Measurements from ENCODE around the gene PPEF2. TPM values are rescaled to one million over a fixed set of nuclear protein-coding genes. Genes with fewer than 3 reads are reported as not detected.

Gene PPEF2
- polyA plus RNA-seq, 1 experiment = not detected

DNA sequence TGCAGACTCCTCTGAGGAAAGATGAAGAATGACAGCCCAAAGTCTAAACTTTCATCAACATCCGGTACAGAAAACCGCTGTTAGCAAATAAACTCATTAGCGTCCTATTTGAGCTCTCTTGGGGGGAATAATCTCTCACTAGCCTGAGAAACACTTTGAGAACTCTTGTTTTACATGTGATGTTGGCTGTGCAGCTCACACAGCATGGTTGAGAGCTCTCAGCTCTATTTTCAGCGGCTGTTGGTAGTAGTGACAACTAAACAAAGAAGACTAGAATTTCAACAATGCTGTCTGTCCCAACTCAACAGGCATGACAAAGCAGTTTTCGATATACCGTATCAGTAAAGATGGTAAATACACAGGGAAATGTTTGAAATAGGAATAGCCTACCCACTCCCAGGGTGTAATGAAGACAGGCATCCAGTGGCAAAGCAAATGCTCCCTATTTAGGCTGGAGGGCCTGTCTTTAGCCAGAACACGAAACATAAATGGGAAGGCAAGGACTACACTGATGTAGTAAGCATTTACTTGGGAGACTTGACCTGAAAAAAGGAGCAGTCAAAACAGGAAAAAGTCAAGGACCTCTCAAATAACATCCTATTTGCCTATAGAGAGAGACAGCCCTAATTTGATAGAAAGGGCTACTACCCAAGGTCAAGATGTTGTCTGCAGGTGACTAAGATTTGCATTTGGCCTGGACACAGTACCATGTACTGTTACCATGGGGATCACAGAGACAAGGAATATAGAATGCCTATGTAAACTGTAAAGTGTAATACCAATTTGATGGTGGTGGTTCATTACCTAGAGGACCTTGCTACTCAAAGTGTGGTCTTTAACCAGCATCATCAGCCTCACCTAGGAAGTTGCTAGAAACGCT is 60.4 kb downstream of the PPEF2 start:
- DNase-seq (ENCODE audit: low read depth) = no peak
- TF ChIP-seq CTCF (IDR thresholded peaks at IDR 0.05; ENCODE audit: insufficient read depth, low read depth, low read length) = no peak
- ChIA-PET POLR2A (no interaction called here), CTCF (interaction anchor here (0.6 kb wide), 1 partner anchor 62 kb away, joined by 3 read pairs; no protein-coding TSS in a partner anchor)
- no peak overlapping the region for H3K4me3 ChIP-seq (ENCODE audit: low read depth, low read length)
- no peaks in the 10 kb centered on the region; the same call in 1 of the 2 replicates for H3K36me3 ChIP-seq (ENCODE audit: control insufficient read depth, insufficient read depth, low read length)
- H3K27me3 ChIP-seq (ENCODE audit: control insufficient read depth, insufficient read depth, low read length) = no peaks in the 10 kb centered on the region

DNA sequence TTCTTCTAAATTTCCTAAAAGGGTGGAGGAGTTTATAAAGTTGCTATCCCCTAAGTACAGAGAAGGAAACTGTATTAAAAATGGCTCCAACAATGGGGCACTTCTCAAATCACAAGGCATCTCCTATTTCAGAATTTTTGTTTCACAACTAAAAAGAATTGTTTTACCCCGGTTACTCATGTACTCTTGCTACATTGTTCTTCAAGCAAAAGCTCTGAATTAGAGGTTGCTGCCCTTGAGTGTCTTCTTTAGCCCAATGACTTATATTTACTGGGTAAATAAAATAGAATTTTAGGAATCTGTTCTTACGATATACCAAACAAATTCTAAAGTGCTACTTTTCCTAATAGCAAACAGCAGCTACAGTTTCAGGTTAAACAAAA is 67.5 kb downstream of the PPEF2 start:
- Histone ChIP-seq H3K27me3 (ENCODE audit: control insufficient read depth, insufficient read depth, low read length) (no peaks in the 10 kb centered on the region), H3K36me3 (ENCODE audit: control insufficient read depth, insufficient read depth, low read length) (no peaks in the 10 kb centered on the region), H3K4me3 (ENCODE audit: low read depth, low read length) (no peak overlapping the region)
- POLR2A ChIA-PET = no interaction called here
- no peak for TF ChIP-seq CTCF (IDR thresholded peaks at IDR 0.05; ENCODE audit: insufficient read depth, low read depth, low read length)
- DNase-seq (ENCODE audit: low read depth) = no peak
- CTCF ChIA-PET = interaction anchor here (1.4 to 1.7 kb wide), 2 partner anchors 9 to 13 kb away, joined by 5 to 6 read pairs; no protein-coding TSS in a partner anchor

- no peaks in the 10 kb centered on the region for H3K27me3 ChIP-seq (ENCODE audit: control insufficient read depth, insufficient read depth, low read length)
These were observed 68.0 kb downstream of the PPEF2 start for GRCh38 chr4:75834095-75834771.

GRCh38 chr4:75831856-75832405 is 70.3 kb downstream of the PPEF2 start:
- ChIA-PET CTCF (no interaction called here), POLR2A (no interaction called here)
- H3K27me3 ChIP-seq (ENCODE audit: control insufficient read depth, insufficient read depth, low read length) = no peaks in the 10 kb centered on the region
- no peak for TF ChIP-seq CTCF (IDR thresholded peaks at IDR 0.05; ENCODE audit: insufficient read depth, low read depth, low read length)
- no peaks in the 10 kb centered on the region for H3K36me3 ChIP-seq (ENCODE audit: control insufficient read depth, insufficient read depth, low read length)
- no peak overlapping the region for H3K4me3 ChIP-seq (ENCODE audit: low read depth, low read length)
- no peak for DNase-seq (ENCODE audit: low read depth)

More at GRCh38 chr4:75834095-75834771, 68.0 kb downstream of the PPEF2 start:
- no peak for DNase-seq (ENCODE audit: low read depth)
- ChIA-PET CTCF (interaction anchor here (1.4 to 1.7 kb wide), 2 partner anchors 9 to 14 kb away, joined by 5 to 6 read pairs; no protein-coding TSS in a partner anchor), POLR2A (no interaction called here)
- Histone ChIP-seq H3K36me3 (ENCODE audit: control insufficient read depth, insufficient read depth, low read length) (no peaks in the 10 kb centered on the region), H3K4me3 (ENCODE audit: low read depth, low read length) (no peak overlapping the region)
- TF ChIP-seq CTCF (IDR thresholded peaks at IDR 0.05; ENCODE audit: insufficient read depth, low read depth, low read length) = no peak

- TF ChIP-seq CTCF (IDR thresholded peaks at IDR 0.05; ENCODE audit: insufficient read depth, low read depth, low read length) = no peak
- CTCF ChIA-PET = interaction anchor here (0.7 kb wide), 1 partner anchor 17 kb away, joined by 3 read pairs; no protein-coding TSS in a partner anchor
- POLR2A ChIA-PET = interaction anchor here (0.6 kb wide), 1 partner anchor 122 kb away, joined by 4 read pairs; no protein-coding TSS in a partner anchor
- no peak for DNase-seq (ENCODE audit: low read depth)
- Histone ChIP-seq H3K4me3 (ENCODE audit: low read depth, low read length) (no peak overlapping the region), H3K36me3 (ENCODE audit: control insufficient read depth, insufficient read depth, low read length) (no peaks in the 10 kb centered on the region), H3K27me3 (ENCODE audit: control insufficient read depth, insufficient read depth, low read length) (no peaks in the 10 kb centered on the region)
These were observed 71.3 kb downstream of the PPEF2 start for GRCh38 chr4:75830906-75831305.
